ENCODE data around the gene RPS6KB1. TPM values are rescaled to one million over a fixed set of nuclear protein-coding genes. Genes with fewer than 3 reads are reported as not detected.
"Not testable (repeated sequence)": the region's sequence is repeated elsewhere in the genome, so short reads cannot be mapped to it uniquely, and the experiment has no call there.

RPS6KB1 gene
- total and polyA plus RNA-seq, 2 of the 8 experiments (the other 6 are each of a cell fraction or from before 2014, with no cell fraction given) = 3.4 to 28.4 TPM

DNA sequence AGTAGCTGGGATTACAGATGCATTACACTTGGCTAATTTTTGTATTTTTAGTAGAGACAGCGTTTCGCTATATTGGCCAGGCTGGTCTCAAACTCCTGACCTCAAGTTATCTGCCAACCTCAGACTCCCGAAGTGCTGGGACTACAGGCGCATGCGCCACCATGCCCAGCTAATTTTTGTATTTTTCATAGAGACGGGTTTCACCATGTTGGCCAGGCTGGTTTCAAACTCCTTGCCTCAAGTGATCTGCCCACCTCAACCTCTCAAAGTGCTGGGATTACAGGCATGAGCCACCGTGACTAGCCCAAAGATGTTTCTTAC is 40.1 kb upstream of the RPS6KB1 start:
- not testable (repeated sequence) for H4K20me1 ChIP-seq (replicated peaks in 1 of 2; ENCODE audit: control insufficient read depth in 1 of 2, insufficient read depth in 2 of 2, low read length in 2 of 2); H2BK120ac ChIP-seq (replicated peaks; ENCODE audit: low read depth, low read length); H3K79me2 ChIP-seq (ENCODE audit: control insufficient read depth in 1 of 2, insufficient read depth in 2 of 2, low read length in 2 of 2); H4K5ac ChIP-seq (ENCODE audit: insufficient read length, low read depth, low read length); H4K8ac ChIP-seq (ENCODE audit: extremely low read depth, insufficient read depth, low read length); H3K9ac ChIP-seq (replicated peaks in 1 of 4; ENCODE audit: extremely low read depth in 1 of 4, low read depth in 3 of 4, low read length in 3 of 4); H2BK15ac ChIP-seq (ENCODE audit: low read length); DNase-seq (ENCODE audit: low read depth in 1 of 2, low spot score in 2 of 2); H3K23me2 ChIP-seq (ENCODE audit: low read depth, low read length); H3K79me1 ChIP-seq (ENCODE audit: low read depth, low read length); H3K36me3 ChIP-seq (ENCODE audit: control insufficient read depth in 2 of 4, insufficient read depth in 4 of 4, low read length in 3 of 4); H3K4ac ChIP-seq (replicated peaks; ENCODE audit: insufficient read length, low read depth, low read length); H2BK12ac ChIP-seq (ENCODE audit: low read depth, low read length); H2BK20ac ChIP-seq (ENCODE audit: low read length); H3K4me3 ChIP-seq (ENCODE audit: extremely low read depth in 1 of 4, insufficient read depth in 2 of 4, low read depth in 3 of 4, low read length in 4 of 4); H3K27me3 ChIP-seq (replicated peaks in 1 of 4; ENCODE audit: control insufficient read depth in 3 of 4, extremely low read depth in 1 of 4, insufficient read depth in 3 of 4, low read length in 3 of 4); H2AK5ac ChIP-seq (ENCODE audit: low read depth, low read length); H3K23ac ChIP-seq (ENCODE audit: insufficient read length); H3K27ac ChIP-seq (ENCODE audit: low read depth, low read length); H3K4me2 ChIP-seq (ENCODE audit: insufficient read depth in 1 of 2, low read depth in 2 of 2, low read length in 2 of 2); H3K56ac ChIP-seq (replicated peaks; ENCODE audit: insufficient read length, low read depth, low read length); H3K9me3 ChIP-seq (ENCODE audit: insufficient read depth in 2 of 2, low read depth in 1 of 2, low read length in 1 of 2); FAIRE-seq; H3K4me1 ChIP-seq (replicated peaks in 1 of 4; ENCODE audit: control insufficient read depth in 3 of 4, insufficient read depth in 4 of 4, low read length in 3 of 4); H3K14ac ChIP-seq (ENCODE audit: insufficient read length); H4K91ac ChIP-seq (replicated peaks; ENCODE audit: insufficient read length, low read length)
- ChIA-PET POLR2A (ENCODE audit: partially characterized antibody) (interaction anchor here (1.3 kb wide), 1 partner anchor 23 kb away, joined by 3 read pairs; no protein-coding TSS in a partner anchor), CTCF (ENCODE audit: partially characterized antibody) (interaction anchor here (0.8 to 2.0 kb wide), 12 partner anchors 10 to 107 kb away, joined by 3 to 10 read pairs (median 3); no protein-coding TSS in a partner anchor)
- peak overlapping the region; percentile 35; the same call in 1 of the 2 replicates for H2BK5ac ChIP-seq (ENCODE audit: low read depth, low read length)
- WGBS, 2 experiments (ENCODE audit: extremely low coverage in 1 of 2, insufficient coverage in 1 of 2, insufficient read length in 1 of 2, insufficient replicate concordance in 2 of 2, low coverage in 1 of 2, low lambda C conversion rate in 2 of 2, missing lambda C conversion rate in 1 of 2) = 89% methylated on average over 7 of the region's 7 CpGs; no CpG with 5 or more reads in 1 of the 2 experiments
- 0 out of 2 replicates have a peak overlapping the region, but pooled peaks have one; percentile 64 for H2AFZ ChIP-seq (ENCODE audit: low read length)
- peak overlapping the region; percentile 26; the same call in 1 of the 2 replicates for H3K18ac ChIP-seq (ENCODE audit: extremely low read depth, low read length)

All from H1 (cell line).